Coronary artery (tissue), 2 donors: ENCODE data around the gene PI4KA.
"Not testable (repeated sequence)": the region's sequence is repeated elsewhere in the genome, so short reads cannot be mapped to it uniquely, and the experiment has no call there.

Experiments
- DNase-seq: peaks from one replicate; pipeline ENCODE4 v3.0.0-alpha.2; 2017; ENCODE audit warnings: low spot score
- H3K27ac ChIP-seq, 2 donors: fragments of 200-600 bp; sonication (generic); one replicate each; pipeline ENCODE4 v1.5.1; 2016 to 2019
- H3K4me3 ChIP-seq: fragments of 200-600 bp; sonication (generic); 2 replicates; pipeline ENCODE4 v1.5.1; 2016; ENCODE audit warnings: mild to moderate bottlenecking, moderate library complexity
- CTCF ChIP-seq: fragments of 200-600 bp; sonication (generic); IDR thresholded peaks from one replicate; pipeline ENCODE4 v1.5.1; 2019; ENCODE audit warnings: antibody characterized with exemption

Gene PI4KA

GRCh38 chr22:20777420-20778177 lies 81.0 kb downstream of the PI4KA start:
- TF ChIP-seq CTCF, result no peak
- no peak overlapping the region for H3K4me3 ChIP-seq
- no peak for DNase-seq
- peak overlapping the region in 1 of 2 donors; percentile 51 for H3K27ac ChIP-seq

- Histone ChIP-seq H3K4me3 (no peak overlapping the region), H3K27ac (no peak overlapping the region)
- TF ChIP-seq CTCF, result no peak
- no peak for DNase-seq
Observed at GRCh38 chr22:20776624-20777405, 81.8 kb downstream of the PI4KA start.

- no peak overlapping the region for H3K27ac ChIP-seq
- no peak overlapping the region for H3K4me3 ChIP-seq
- no peak for TF ChIP-seq CTCF
- no peak for DNase-seq
Observed at GRCh38 chr22:20775342-20775895, 83.2 kb downstream of the PI4KA start.

- no peak for TF ChIP-seq CTCF
- no peak for DNase-seq
- Histone ChIP-seq H3K4me3 (no peak overlapping the region), H3K27ac (no peak overlapping the region)
Observed at GRCh38 chr22:20774882-20775281, 83.7 kb downstream of the PI4KA start.

- DNase-seq, result no peak
- Histone ChIP-seq H3K27ac (no peak within 1 kb of the TSS), H3K4me3 (no peak within 1 kb of the TSS)
- TF ChIP-seq CTCF, result no peak
Observed at GRCh38 chr22:20773793-20774212, 84.8 kb downstream of the PI4KA start, which contains the start of gene SERPIND1. Gene SERPIND1, plus strand, starts transcription at chr22:20774113. Its CDS starts 5,200 bp downstream, at chr22:20779313.

- Histone ChIP-seq H3K27ac (no peak overlapping the region), H3K4me3 (no peak overlapping the region)
- DNase-seq, result no peak
- no peak for TF ChIP-seq CTCF
Observed at GRCh38 chr22:20771918-20772625, 86.5 kb downstream of the PI4KA start.

- DNase-seq, H3K4me3 ChIP-seq, H3K27ac ChIP-seq: not testable (repeated sequence)
Observed at GRCh38 chr22:20769496-20769826, 89.2 kb downstream of the PI4KA start.
